HUES64 (cell line): ENCODE measurements around the gene RNF180. TPM values are rescaled to one million over a fixed set of nuclear protein-coding genes. Genes with fewer than 3 reads are reported as not detected.

ENCODE experiments used
- H3K27ac ChIP-seq: 2 replicates; pipeline ENCODE4 v1.7.0; 2013; ENCODE audit warnings: low read depth, low read length, inconsistent platforms
- H3K27me3 ChIP-seq: 2 replicates; pipeline ENCODE4 v1.6.1; 2013; ENCODE audit warnings: mild to moderate bottlenecking, low read length; ENCODE audit not compliant: insufficient read depth
- H3K36me3 ChIP-seq: 2 replicates; pipeline ENCODE4 v1.6.1; 2013; ENCODE audit warnings: mild to moderate bottlenecking, low read length; ENCODE audit not compliant: insufficient read depth
- H3K4me1 ChIP-seq: 2 replicates; pipeline ENCODE4 v1.6.1; 2013; ENCODE audit warnings: mild to moderate bottlenecking, low read length, moderate library complexity; ENCODE audit not compliant: insufficient read depth
- H3K4me3 ChIP-seq: 2 replicates; pipeline ENCODE4 v1.5.1; 2013; ENCODE audit warnings: mild to moderate bottlenecking, low read length, moderate library complexity
- H3K9ac ChIP-seq: 2 replicates; pipeline ENCODE4 v1.6.1; 2013; ENCODE audit warnings: mild to moderate bottlenecking, low read depth, low read length
- H3K9me3 ChIP-seq: 2 replicates; pipeline ENCODE4 v1.6.1; 2013; ENCODE audit warnings: low read depth, low read length; ENCODE audit not compliant: insufficient read depth
- WGBS: fragments of 150-250, 120-280 bp; methylation state at CpG from one replicate; pipeline ENCODE4 v1.1.7; 2013; ENCODE audit warnings: missing lambda C conversion rate; 5-methylcytosine and 5-hydroxymethylcytosine counted together
- polyA plus RNA-seq, 2 experiments: library from polyadenylated mRNA; stranded (reverse); fragments of 50-300 nt; gene quantifications; one replicate each; pipeline ENCODE4 v1.2.3, GENCODE V29; 2013

RNF180 gene
- 0.95 TPM for polyA plus RNA-seq (2013, experiment 1 of 2)
- polyA plus RNA-seq (2013, experiment 2 of 2) = 0.95 TPM

GRCh38 chr5:64165500-64166200 is at the start of gene RNF180:
Gene RNF180, plus strand, starts transcription at chr5:64165843. Its CDS starts 34,965 bp downstream, at chr5:64200808.
- H3K27ac ChIP-seq = no peak within 1 kb of the TSS
- under 1% methylated on average over 87 of the region's 88 CpGs for WGBS
- no peaks in the 10 kb centered on the region for H3K9me3 ChIP-seq
- H3K9ac ChIP-seq = peak within 1 kb of the TSS; percentile 84
- peak within 1 kb of the TSS; percentile 88 for H3K4me3 ChIP-seq
- H3K4me1 ChIP-seq = no peaks in the 10 kb centered on the region
- peaks cover 45% of the 10 kb centered on the region for H3K27me3 ChIP-seq
- no peaks in the 10 kb centered on the region for H3K36me3 ChIP-seq

GRCh38 chr5:64125521-64125920 is 40.1 kb upstream of the RNF180 start:
- WGBS = 70% methylated on average over 1 of the region's 1 CpG
- H3K27me3 ChIP-seq = no peaks in the 10 kb centered on the region
- H3K9me3 ChIP-seq = no peaks in the 10 kb centered on the region
- no peaks in the 10 kb centered on the region for H3K4me1 ChIP-seq
- H3K36me3 ChIP-seq = no peaks in the 10 kb centered on the region
- no peak overlapping the region for H3K9ac ChIP-seq
- no peak overlapping the region for H3K4me3 ChIP-seq
- no peak overlapping the region for H3K27ac ChIP-seq

GRCh38 chr5:64126202-64126741 is 39.4 kb upstream of the RNF180 start:
- H3K27me3 ChIP-seq = no peaks in the 10 kb centered on the region
- no peaks in the 10 kb centered on the region for H3K4me1 ChIP-seq
- no peaks in the 10 kb centered on the region for H3K36me3 ChIP-seq
- no peaks in the 10 kb centered on the region for H3K9me3 ChIP-seq
- H3K9ac ChIP-seq = no peak overlapping the region
- H3K4me3 ChIP-seq = no peak overlapping the region
- H3K27ac ChIP-seq = no peak overlapping the region

- WGBS = 80% methylated on average over 1 of the region's 3 CpGs
- Histone ChIP-seq H3K9me3 (no peaks in the 10 kb centered on the region), H3K27ac (no peak overlapping the region), H3K36me3 (no peaks in the 10 kb centered on the region), H3K9ac (no peak overlapping the region), H3K4me3 (no peak overlapping the region), H3K27me3 (no peaks in the 10 kb centered on the region), H3K4me1 (peaks cover 8% of the 10 kb centered on the region)
These were observed 25.6 kb upstream of the RNF180 start for GRCh38 chr5:64140018-64140417.

- Histone ChIP-seq H3K9me3 (no peaks in the 10 kb centered on the region), H3K27ac (no peak overlapping the region), H3K9ac (no peak overlapping the region), H3K27me3 (no peaks in the 10 kb centered on the region), H3K4me1 (no peaks in the 10 kb centered on the region), H3K36me3 (no peaks in the 10 kb centered on the region), H3K4me3 (no peak overlapping the region)
- WGBS = 100% methylated on average over 1 of the region's 1 CpG
These were observed 21.0 kb upstream of the RNF180 start for GRCh38 chr5:64144425-64145215.

GRCh38 chr5:64145216-64145895 is 20.3 kb upstream of the RNF180 start:
- Histone ChIP-seq H3K9me3 (no peaks in the 10 kb centered on the region), H3K4me3 (no peak overlapping the region), H3K27me3 (no peaks in the 10 kb centered on the region), H3K27ac (no peak overlapping the region), H3K36me3 (no peaks in the 10 kb centered on the region), H3K4me1 (no peaks in the 10 kb centered on the region), H3K9ac (no peak overlapping the region)
- 88% methylated on average over 4 of the region's 4 CpGs for WGBS

- H3K27me3 ChIP-seq = no peaks in the 10 kb centered on the region
- H3K9ac ChIP-seq = no peak overlapping the region
- H3K4me3 ChIP-seq = no peak overlapping the region
- WGBS = 86% methylated on average over 2 of the region's 2 CpGs
- H3K9me3 ChIP-seq = 0 out of 2 replicates have a peak, but pooled peaks cover 1% of the 10 kb centered on the region
- H3K27ac ChIP-seq = no peak overlapping the region
- H3K36me3 ChIP-seq = no peaks in the 10 kb centered on the region
- no peaks in the 10 kb centered on the region for H3K4me1 ChIP-seq
These were observed 18.3 kb upstream of the RNF180 start for GRCh38 chr5:64147379-64147778.

- Histone ChIP-seq H3K27me3 (no peaks in the 10 kb centered on the region), H3K4me1 (no peaks in the 10 kb centered on the region), H3K4me3 (no peak overlapping the region), H3K9ac (no peak overlapping the region), H3K36me3 (no peaks in the 10 kb centered on the region), H3K27ac (no peak overlapping the region), H3K9me3 (0 out of 2 replicates have a peak, but pooled peaks cover 5% of the 10 kb centered on the region)
- 28% methylated on average over 7 of the region's 7 CpGs for WGBS
These were observed 17.7 kb upstream of the RNF180 start for GRCh38 chr5:64147849-64148441.

GRCh38 chr5:64149268-64149667 is 16.4 kb upstream of the RNF180 start:
- H3K27me3 ChIP-seq = no peaks in the 10 kb centered on the region
- H3K9ac ChIP-seq = no peak overlapping the region
- no peaks in the 10 kb centered on the region for H3K36me3 ChIP-seq
- H3K4me3 ChIP-seq = no peak overlapping the region
- H3K27ac ChIP-seq = no peak overlapping the region
- no peaks in the 10 kb centered on the region for H3K4me1 ChIP-seq
- H3K9me3 ChIP-seq = peaks cover 17% of the 10 kb centered on the region

- no peak overlapping the region for H3K4me3 ChIP-seq
- WGBS = 95% methylated on average over 33 of the region's 33 CpGs
- no peaks in the 10 kb centered on the region for H3K4me1 ChIP-seq
- H3K36me3 ChIP-seq = no peaks in the 10 kb centered on the region
- no peak overlapping the region for H3K9ac ChIP-seq
- peaks cover 17% of the 10 kb centered on the region for H3K9me3 ChIP-seq
- H3K27me3 ChIP-seq = no peaks in the 10 kb centered on the region
- no peak overlapping the region for H3K27ac ChIP-seq
These were observed 15.7 kb upstream of the RNF180 start for GRCh38 chr5:64149857-64150521.
